ENCODE measurements around the gene DOP1B. TPM values are rescaled to one million over a fixed set of nuclear protein-coding genes. Genes with fewer than 3 reads are reported as not detected.

The DOP1B gene
- total RNA-seq, 2 donors from 2014 or later: 7.8 to 8.0 TPM

- peak; percentile 100 for DNase-seq
- peaks cover 5% of the 10 kb centered on the region for H3K4me1 Mint-ChIP-seq
- Histone ChIP-seq H3K27ac (ENCODE audit: low read depth, low read length) (peak overlapping the region; percentile 78), H3K27me3 (ENCODE audit: control insufficient read depth, insufficient read depth, low read length, poor library complexity, severe bottlenecking) (peaks cover 29% of the 10 kb centered on the region), H3K36me3 (ENCODE audit: control insufficient read depth, insufficient read depth, low read length) (no peaks in the 10 kb centered on the region), H3K9ac (ENCODE audit: extremely low read depth, low read length, poor library complexity, severe bottlenecking) (peak overlapping the region; percentile 39), H3K4me1 (ENCODE audit: control insufficient read depth, insufficient read depth, low read length) (no peaks in the 10 kb centered on the region), H3K9me3 (ENCODE audit: control insufficient read depth, low read length) (no peaks in the 10 kb centered on the region), H3K4me3 (ENCODE audit: low read length) (peak overlapping the region; percentile 82)
- H3K36me3 Mint-ChIP-seq (ENCODE audit: low read depth): no peaks in the 10 kb centered on the region
- peaks cover 34% of the 10 kb centered on the region for H3K27me3 Mint-ChIP-seq (ENCODE audit: insufficient read depth)
- no peaks in the 10 kb centered on the region for H3K9me3 Mint-ChIP-seq
- 0% methylated on average over 12 to 43 of the region's 43 CpGs for WGBS, 2 experiments (ENCODE audit: insufficient coverage in 1 of 2, insufficient read length in 1 of 2)
- H3K27ac Mint-ChIP-seq: no peak overlapping the region
- TF ChIP-seq, protein P1, sequence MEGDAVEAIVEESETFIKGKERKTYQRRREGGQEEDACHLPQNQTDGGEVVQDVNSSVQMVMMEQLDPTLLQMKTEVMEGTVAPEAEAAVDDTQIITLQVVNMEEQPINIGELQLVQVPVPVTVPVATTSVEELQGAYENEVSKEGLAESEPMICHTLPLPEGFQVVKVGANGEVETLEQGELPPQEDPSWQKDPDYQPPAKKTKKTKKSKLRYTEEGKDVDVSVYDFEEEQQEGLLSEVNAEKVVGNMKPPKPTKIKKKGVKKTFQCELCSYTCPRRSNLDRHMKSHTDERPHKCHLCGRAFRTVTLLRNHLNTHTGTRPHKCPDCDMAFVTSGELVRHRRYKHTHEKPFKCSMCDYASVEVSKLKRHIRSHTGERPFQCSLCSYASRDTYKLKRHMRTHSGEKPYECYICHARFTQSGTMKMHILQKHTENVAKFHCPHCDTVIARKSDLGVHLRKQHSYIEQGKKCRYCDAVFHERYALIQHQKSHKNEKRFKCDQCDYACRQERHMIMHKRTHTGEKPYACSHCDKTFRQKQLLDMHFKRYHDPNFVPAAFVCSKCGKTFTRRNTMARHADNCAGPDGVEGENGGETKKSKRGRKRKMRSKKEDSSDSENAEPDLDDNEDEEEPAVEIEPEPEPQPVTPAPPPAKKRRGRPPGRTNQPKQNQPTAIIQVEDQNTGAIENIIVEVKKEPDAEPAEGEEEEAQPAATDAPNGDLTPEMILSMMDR (conservative IDR thresholded peaks at IDR 0.05): no peak
- peak overlapping the region; percentile 60 for H3K4me3 Mint-ChIP-seq
These were observed 247 bp upstream of the DOP1B start for GRCh38 chr21:36156339-36156814.

DNA sequence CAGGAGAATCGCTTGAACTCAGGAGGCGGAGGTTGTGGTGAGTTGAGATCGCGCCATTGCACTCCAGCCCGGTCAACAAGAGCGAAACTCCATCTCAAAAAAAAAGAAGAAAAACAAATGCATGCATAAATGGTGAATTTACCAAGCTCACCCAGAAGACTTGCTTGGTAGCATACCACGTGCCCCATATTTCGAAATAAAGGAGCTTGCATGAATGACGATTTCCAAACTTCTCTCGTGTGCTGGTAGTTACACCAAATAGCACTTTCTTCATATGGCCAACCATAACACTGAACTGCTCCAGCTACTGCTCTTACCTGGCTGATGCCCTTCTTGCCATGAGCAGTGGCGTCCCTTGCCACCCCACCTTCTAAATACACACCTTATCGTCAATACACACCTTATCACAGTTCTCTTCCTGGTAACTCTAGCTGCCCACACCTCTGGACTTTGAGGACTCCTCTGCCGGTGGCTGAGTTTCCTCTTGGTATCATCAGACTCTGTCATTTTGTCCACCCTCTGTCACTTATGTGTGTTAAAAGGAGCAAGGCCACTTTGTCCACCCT lies 2.8 kb downstream of the DOP1B start:
- Mint-ChIP-seq H3K9me3 (no peaks in the 10 kb centered on the region), H3K4me1 (peaks cover 6% of the 10 kb centered on the region), H3K4me3 (no peak overlapping the region), H3K27me3 (ENCODE audit: insufficient read depth) (peaks cover 30% of the 10 kb centered on the region), H3K27ac (no peak overlapping the region), H3K36me3 (ENCODE audit: low read depth) (no peaks in the 10 kb centered on the region)
- Histone ChIP-seq H3K9me3 (ENCODE audit: control insufficient read depth, low read length) (no peaks in the 10 kb centered on the region), H3K27me3 (ENCODE audit: control insufficient read depth, insufficient read depth, low read length, poor library complexity, severe bottlenecking) (peaks cover 28% of the 10 kb centered on the region), H3K9ac (ENCODE audit: extremely low read depth, low read length, poor library complexity, severe bottlenecking) (no peak overlapping the region), H3K36me3 (ENCODE audit: control insufficient read depth, insufficient read depth, low read length) (no peaks in the 10 kb centered on the region), H3K27ac (ENCODE audit: low read depth, low read length) (no peak overlapping the region), H3K4me3 (ENCODE audit: low read length) (no peak overlapping the region), H3K4me1 (ENCODE audit: control insufficient read depth, insufficient read depth, low read length) (no peaks in the 10 kb centered on the region)
- WGBS, 2 experiments (ENCODE audit: insufficient coverage in 1 of 2, insufficient read length in 1 of 2): 89 to 91% methylated on average over 12 to 13 of the region's 13 CpGs
- TF ChIP-seq, protein P1 (conservative IDR thresholded peaks at IDR 0.05): no peak
- no peak for DNase-seq

- Histone ChIP-seq H3K27me3 (ENCODE audit: control insufficient read depth, insufficient read depth, low read length, poor library complexity, severe bottlenecking) (peaks cover 14% of the 10 kb centered on the region), H3K27ac (ENCODE audit: low read depth, low read length) (no peak overlapping the region), H3K9ac (ENCODE audit: extremely low read depth, low read length, poor library complexity, severe bottlenecking) (no peak overlapping the region), H3K36me3 (ENCODE audit: control insufficient read depth, insufficient read depth, low read length) (no peaks in the 10 kb centered on the region), H3K4me1 (ENCODE audit: control insufficient read depth, insufficient read depth, low read length) (no peaks in the 10 kb centered on the region), H3K4me3 (ENCODE audit: low read length) (no peak overlapping the region), H3K9me3 (ENCODE audit: control insufficient read depth, low read length) (no peaks in the 10 kb centered on the region)
- Mint-ChIP-seq H3K9me3 (no peaks in the 10 kb centered on the region), H3K4me1 (peaks cover 8% of the 10 kb centered on the region), H3K27ac (no peak overlapping the region), H3K36me3 (ENCODE audit: low read depth) (no peaks in the 10 kb centered on the region), H3K4me3 (no peak overlapping the region), H3K27me3 (ENCODE audit: insufficient read depth) (peaks cover 17% of the 10 kb centered on the region)
- whole genome bisulfite sequencing, 2 experiments (ENCODE audit: insufficient coverage in 1 of 2, insufficient read length in 1 of 2): 95 to 100% methylated on average over 2 of the region's 2 CpGs
- TF ChIP-seq, protein P1 (conservative IDR thresholded peaks at IDR 0.05): no peak
- no peak for DNase-seq
These were observed 4.2 kb downstream of the DOP1B start for GRCh38 chr21:36160850-36161178.

Measured in endodermal cell (in vitro differentiated cells).